ENCODE results near the gene PHF23.

PHF23 gene

DNA sequence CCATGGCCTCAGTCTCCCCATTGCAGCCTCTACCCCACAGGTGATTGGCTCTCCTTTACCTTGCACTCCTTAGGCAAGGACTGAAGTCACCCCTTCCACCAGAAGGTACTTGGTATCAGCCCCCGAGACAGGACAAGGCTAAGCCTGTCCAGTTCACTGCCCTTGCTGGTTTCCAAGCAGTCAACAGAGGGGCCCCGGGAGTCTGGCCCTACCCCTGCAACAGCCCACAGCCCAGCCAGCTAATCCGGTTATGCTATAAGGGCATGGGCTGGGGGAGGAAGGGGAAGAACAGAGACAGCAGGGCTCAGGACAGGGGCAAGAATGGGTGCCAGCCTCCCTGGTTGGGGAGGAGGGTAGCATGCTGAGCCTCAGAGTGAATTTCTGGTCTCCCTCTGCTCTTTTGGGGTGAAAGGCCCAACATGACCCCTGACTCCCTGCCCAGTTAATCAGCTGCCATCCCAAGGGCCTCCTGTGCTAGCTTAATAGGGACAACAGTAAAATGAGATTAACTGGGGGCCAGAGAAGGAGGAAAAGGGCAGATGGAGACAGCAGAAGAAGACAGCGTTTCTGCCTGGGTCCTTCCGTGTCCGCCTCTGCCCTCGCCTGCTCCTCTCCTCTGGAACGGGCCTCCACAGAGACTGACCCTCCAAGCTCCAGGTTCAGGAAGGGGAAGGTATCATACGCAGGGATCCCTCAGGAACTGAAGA lies 30.4 kb downstream of the PHF23 start:
- TF ChIP-seq, protein P1, sequence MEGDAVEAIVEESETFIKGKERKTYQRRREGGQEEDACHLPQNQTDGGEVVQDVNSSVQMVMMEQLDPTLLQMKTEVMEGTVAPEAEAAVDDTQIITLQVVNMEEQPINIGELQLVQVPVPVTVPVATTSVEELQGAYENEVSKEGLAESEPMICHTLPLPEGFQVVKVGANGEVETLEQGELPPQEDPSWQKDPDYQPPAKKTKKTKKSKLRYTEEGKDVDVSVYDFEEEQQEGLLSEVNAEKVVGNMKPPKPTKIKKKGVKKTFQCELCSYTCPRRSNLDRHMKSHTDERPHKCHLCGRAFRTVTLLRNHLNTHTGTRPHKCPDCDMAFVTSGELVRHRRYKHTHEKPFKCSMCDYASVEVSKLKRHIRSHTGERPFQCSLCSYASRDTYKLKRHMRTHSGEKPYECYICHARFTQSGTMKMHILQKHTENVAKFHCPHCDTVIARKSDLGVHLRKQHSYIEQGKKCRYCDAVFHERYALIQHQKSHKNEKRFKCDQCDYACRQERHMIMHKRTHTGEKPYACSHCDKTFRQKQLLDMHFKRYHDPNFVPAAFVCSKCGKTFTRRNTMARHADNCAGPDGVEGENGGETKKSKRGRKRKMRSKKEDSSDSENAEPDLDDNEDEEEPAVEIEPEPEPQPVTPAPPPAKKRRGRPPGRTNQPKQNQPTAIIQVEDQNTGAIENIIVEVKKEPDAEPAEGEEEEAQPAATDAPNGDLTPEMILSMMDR (IDR thresholded peaks at IDR 0.05; ENCODE audit: control insufficient read depth, insufficient read depth, low read depth, low read length, missing control alignments): no peak
- H3K4me3 ChIP-seq (ENCODE audit: control insufficient read depth, low read depth, low read length): no peak overlapping the region
- DNase-seq (ENCODE audit: low read depth): no peak

DNA sequence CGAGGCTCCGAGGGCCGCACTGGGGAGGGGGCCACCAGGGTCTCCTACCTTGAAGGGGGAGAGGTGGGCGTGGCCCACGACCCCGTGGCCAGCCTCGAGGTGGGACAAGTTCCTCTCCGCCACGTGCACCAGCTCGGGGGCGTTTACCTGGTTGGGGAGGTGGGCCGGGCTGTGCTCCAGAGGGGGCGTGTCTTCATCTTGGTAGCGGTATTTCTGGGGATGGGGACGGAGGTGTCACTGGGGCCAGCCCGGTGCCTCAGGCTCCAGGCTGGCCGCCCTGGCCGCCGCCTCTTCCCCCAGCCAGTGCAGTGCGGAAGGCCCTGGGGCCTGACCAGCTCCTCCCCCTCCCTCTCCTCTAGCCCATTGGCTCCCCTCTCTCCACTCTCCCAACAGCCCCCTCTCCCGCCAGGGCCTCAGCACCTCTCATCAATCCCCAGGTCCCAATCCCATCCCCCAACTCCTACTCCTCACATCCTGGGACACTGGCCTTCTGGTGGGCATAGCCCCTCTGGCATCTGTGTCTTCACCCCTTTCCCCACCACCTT lies 31.2 kb downstream of the PHF23 start:
- TF ChIP-seq, protein P1 (IDR thresholded peaks at IDR 0.05; ENCODE audit: control insufficient read depth, insufficient read depth, low read depth, low read length, missing control alignments): no peak
- no peak for DNase-seq (ENCODE audit: low read depth)
- H3K4me3 ChIP-seq (ENCODE audit: control insufficient read depth, low read depth, low read length): no peak overlapping the region

DNA sequence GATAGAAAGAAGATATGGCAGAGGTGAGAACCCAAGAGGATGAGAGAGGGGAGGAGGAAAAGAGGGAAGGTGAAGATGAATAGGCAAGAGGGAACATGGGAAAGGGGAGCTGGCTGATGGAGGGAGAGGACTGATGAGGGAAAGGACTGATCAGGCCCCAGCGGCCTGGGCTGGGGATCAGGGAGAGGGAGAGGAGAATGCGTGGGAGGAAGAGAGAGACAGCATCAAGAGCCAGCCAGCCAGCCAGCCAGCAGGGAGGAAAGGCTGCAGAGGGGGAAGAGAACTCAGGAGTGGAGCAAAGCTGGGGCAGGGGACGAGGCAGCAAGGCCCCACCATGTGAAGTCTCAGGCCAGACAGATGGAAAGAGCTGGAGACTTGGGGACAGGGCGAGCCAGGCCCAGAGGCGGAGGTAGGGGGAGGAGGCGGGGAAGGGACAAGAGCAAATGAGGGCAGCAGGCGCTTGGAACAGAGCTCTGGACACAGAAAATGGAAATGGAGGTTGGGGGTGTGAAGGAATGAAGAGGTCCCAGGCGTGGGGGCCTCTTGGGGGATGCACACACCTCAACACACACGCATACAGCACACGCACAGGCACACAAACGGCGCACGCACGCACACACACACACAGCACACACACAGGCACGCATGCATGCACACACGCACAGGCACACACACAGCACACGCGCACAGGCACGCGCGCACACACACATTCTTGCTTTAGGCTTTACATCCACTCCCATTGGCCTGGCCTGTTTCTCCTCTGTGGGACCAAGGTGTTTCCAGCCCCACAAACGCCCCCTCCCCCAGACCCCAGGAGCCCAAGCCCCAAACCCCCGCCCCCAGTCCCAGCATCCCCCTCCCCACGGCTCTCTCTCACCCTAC lies 31.9 kb downstream of the PHF23 start:
- TF ChIP-seq, protein P1 (IDR thresholded peaks at IDR 0.05; ENCODE audit: control insufficient read depth, insufficient read depth, low read depth, low read length, missing control alignments): no peak
- no peak overlapping the region for H3K4me3 ChIP-seq (ENCODE audit: control insufficient read depth, low read depth, low read length)
- no peak for DNase-seq (ENCODE audit: low read depth)

- H3K4me3 ChIP-seq (ENCODE audit: control insufficient read depth, low read depth, low read length): peak overlapping the region; percentile 55; the same call in 1 of the 2 replicates
Measured at GRCh38 chr17:7205561-7205960, 33.7 kb downstream of the PHF23 start.

DNA sequence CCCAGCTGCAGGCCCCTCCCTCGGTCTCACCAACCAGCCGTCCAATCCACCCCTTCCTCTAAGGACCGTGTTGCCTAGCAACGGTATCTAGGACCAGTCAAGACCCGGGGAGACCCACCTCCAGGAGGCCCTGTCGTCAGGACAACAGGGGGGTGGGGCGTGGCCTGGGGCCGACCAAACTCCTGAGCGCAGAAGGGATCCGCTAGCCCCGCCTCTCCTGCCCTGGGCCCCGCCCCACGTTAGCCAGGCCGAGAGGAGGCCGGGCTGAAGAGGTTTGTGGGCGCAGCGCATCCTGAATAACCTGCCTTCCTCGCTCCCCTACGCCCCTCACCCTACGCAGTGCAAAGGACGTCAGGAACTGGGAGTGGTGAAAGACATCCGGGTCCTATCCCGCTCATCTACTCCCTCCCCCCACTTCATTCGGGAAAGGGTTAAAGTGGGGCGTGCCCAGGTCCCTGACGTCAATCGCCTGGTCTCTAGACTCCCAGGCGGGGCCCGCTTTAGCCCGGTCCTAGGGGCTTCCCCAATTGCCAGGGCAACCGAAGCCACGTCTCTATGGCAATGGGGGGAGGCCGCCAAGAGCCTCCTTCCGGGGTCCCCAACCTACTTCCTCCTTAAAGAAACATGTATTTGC lies 34.3 kb downstream of the PHF23 start:
- TF ChIP-seq, protein P1 (IDR thresholded peaks at IDR 0.05; ENCODE audit: control insufficient read depth, insufficient read depth, low read depth, low read length, missing control alignments): no peak
- peak overlapping the region; percentile 55 for H3K4me3 ChIP-seq (ENCODE audit: control insufficient read depth, low read depth, low read length)
- no peak for DNase-seq (ENCODE audit: low read depth)

More at GRCh38 chr17:7205561-7205960, 33.7 kb downstream of the PHF23 start:
- no peak for DNase-seq (ENCODE audit: low read depth)
- TF ChIP-seq, protein P1 (IDR thresholded peaks at IDR 0.05; ENCODE audit: control insufficient read depth, insufficient read depth, low read depth, low read length, missing control alignments): no peak

GRCh38 chr17:7204336-7204735 lies 34.9 kb downstream of the PHF23 start:
- no peak overlapping the region; the same call in 1 of the 2 replicates for H3K4me3 ChIP-seq (ENCODE audit: control insufficient read depth, low read depth, low read length)
- DNase-seq (ENCODE audit: low read depth): no peak
- TF ChIP-seq, protein P1 (IDR thresholded peaks at IDR 0.05; ENCODE audit: control insufficient read depth, insufficient read depth, low read depth, low read length, missing control alignments): no peak

All from AG09309 (cell line).